ENCODE results near the gene KIRREL3.

DNA sequence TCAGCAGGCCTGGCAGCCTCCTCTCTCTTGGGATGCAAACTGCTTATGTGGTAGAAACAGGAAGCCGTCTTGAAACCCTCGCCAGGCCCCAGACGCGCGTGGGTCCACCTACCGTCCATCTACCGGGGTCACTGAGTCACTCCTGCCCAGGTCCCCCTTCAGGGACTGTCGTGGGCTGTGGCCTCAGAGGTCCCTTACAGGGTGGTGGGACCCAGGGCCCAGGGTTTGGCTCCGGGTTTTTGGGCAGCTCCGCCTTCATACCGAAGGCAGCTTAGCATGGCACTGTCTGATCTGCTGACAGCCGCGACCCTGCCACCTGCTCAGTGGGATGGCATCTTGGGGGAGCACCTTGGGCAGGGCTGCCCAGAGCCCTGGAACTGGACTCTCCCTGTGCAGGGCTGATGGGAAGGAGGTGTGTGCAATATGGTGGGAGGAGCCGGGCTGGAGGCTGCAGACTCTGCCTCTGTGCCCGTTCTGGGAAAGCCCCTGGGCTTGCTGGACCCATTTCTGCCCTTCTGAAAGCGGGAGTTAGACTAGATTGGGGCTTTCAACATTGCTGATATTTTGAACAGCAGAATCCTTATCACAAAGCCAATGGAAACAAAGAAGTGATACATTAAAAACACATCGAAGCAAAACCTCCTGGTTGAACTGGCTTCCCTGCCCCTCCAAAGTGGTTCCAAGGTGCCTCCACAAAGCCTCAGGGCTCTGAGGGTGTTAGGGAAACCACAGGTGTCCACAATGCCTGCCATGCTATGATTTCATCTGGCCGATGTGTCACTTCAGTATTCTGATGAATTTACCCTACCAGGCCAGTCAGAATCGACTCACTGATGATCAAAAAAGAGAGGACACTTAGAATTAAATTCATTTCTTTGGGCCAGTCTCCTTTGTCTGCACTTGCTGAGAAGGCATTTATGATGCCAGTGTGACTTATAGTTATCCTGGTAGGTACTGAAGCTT is 316.5 kb downstream of the KIRREL3 start:
- TF ChIP-seq, protein P1, sequence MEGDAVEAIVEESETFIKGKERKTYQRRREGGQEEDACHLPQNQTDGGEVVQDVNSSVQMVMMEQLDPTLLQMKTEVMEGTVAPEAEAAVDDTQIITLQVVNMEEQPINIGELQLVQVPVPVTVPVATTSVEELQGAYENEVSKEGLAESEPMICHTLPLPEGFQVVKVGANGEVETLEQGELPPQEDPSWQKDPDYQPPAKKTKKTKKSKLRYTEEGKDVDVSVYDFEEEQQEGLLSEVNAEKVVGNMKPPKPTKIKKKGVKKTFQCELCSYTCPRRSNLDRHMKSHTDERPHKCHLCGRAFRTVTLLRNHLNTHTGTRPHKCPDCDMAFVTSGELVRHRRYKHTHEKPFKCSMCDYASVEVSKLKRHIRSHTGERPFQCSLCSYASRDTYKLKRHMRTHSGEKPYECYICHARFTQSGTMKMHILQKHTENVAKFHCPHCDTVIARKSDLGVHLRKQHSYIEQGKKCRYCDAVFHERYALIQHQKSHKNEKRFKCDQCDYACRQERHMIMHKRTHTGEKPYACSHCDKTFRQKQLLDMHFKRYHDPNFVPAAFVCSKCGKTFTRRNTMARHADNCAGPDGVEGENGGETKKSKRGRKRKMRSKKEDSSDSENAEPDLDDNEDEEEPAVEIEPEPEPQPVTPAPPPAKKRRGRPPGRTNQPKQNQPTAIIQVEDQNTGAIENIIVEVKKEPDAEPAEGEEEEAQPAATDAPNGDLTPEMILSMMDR (IDR thresholded peaks at IDR 0.05; ENCODE audit: extremely low read depth in 1 of 2, insufficient read depth in 1 of 2, low read depth in 1 of 2, low read length in 2 of 2), result no peak
- TF ChIP-seq POLR2AphosphoS5 (IDR thresholded peaks at IDR 0.05; ENCODE audit: insufficient read depth, low read depth, low read length), result no peak
- no peak for TF ChIP-seq JUN (IDR thresholded peaks at IDR 0.05; ENCODE audit: borderline replicate concordance, insufficient read depth, insufficient read length, low read depth)
- TF ChIP-seq EZH2 (IDR thresholded peaks at IDR 0.05; ENCODE audit: borderline replicate concordance, low read depth, low read length, severe bottlenecking), result no peak
- TF ChIP-seq FOS (IDR thresholded peaks at IDR 0.05; ENCODE audit: borderline replicate concordance, insufficient read depth, low read length), result no peak
- TF ChIP-seq, protein P2, sequence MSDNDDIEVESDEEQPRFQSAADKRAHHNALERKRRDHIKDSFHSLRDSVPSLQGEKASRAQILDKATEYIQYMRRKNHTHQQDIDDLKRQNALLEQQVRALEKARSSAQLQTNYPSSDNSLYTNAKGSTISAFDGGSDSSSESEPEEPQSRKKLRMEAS (IDR thresholded peaks at IDR 0.05; ENCODE audit: insufficient read depth, insufficient read length), result no peak

Measured in endothelial cell of umbilical vein (primary cell).